HG03196 (cell line): ENCODE measurements around the gene RB1.
A peak's percentile ranks its signal among the peaks of the same experiment; 100 is the strongest.
"Not testable (repeated sequence)": the region's sequence is repeated elsewhere in the genome, so short reads cannot be mapped to it uniquely, and the experiment has no call there.

Experiments
- ATAC-seq: cut with Tn5 transposase; IDR thresholded peaks from one replicate; pipeline ENCODE4 v1.9.1; 2021; ENCODE audit not compliant: unreplicated experiment

RB1 gene

GRCh38 chr13:48346583-48346982 lies 43.0 kb downstream of the RB1 start:
- no peak for ATAC-seq

- no peak for ATAC-seq
These were observed 46.0 kb downstream of the RB1 start for GRCh38 chr13:48349525-48349924.

- no peak for ATAC-seq
These were observed 50.0 kb downstream of the RB1 start for GRCh38 chr13:48353590-48353989.

GRCh38 chr13:48355524-48355923 lies 52.0 kb downstream of the RB1 start:
- not testable (repeated sequence) for ATAC-seq

- no peak for ATAC-seq
These were observed 53.2 kb downstream of the RB1 start for GRCh38 chr13:48356750-48357149.

GRCh38 chr13:48369988-48370387 lies 66.4 kb downstream of the RB1 start:
- ATAC-seq: no peak

GRCh38 chr13:48370815-48371214 lies 67.3 kb downstream of the RB1 start:
- no peak for ATAC-seq

GRCh38 chr13:48377857-48378256 lies 74.3 kb downstream of the RB1 start:
- ATAC-seq: no peak

GRCh38 chr13:48380581-48380980 lies 77.0 kb downstream of the RB1 start:
- no peak for ATAC-seq

GRCh38 chr13:48383384-48383783 lies 79.8 kb downstream of the RB1 start:
- ATAC-seq: no peak

GRCh38 chr13:48386816-48387215 lies 83.3 kb downstream of the RB1 start:
- no peak for ATAC-seq

- ATAC-seq: no peak
These were observed 87.7 kb downstream of the RB1 start for GRCh38 chr13:48391257-48391656.

GRCh38 chr13:48393030-48393697 lies 89.6 kb downstream of the RB1 start:
- no peak for ATAC-seq

- no peak for ATAC-seq
These were observed 90.1 kb downstream of the RB1 start for GRCh38 chr13:48393698-48394085.

- ATAC-seq: no peak
These were observed 94.2 kb downstream of the RB1 start for GRCh38 chr13:48397744-48398143.

GRCh38 chr13:48398450-48399095 lies 95.0 kb downstream of the RB1 start:
- no peak for ATAC-seq

GRCh38 chr13:48400090-48400694 lies 96.6 kb downstream of the RB1 start:
- no peak for ATAC-seq

- peak; percentile 44 for ATAC-seq
These were observed 97.3 kb downstream of the RB1 start for GRCh38 chr13:48400850-48401291.

GRCh38 chr13:48401480-48401879 lies 97.9 kb downstream of the RB1 start:
- no peak for ATAC-seq

GRCh38 chr13:48402325-48402932 lies 98.9 kb downstream of the RB1 start:
- no peak for ATAC-seq

- ATAC-seq: peak; percentile 45
These were observed 99.6 kb downstream of the RB1 start for GRCh38 chr13:48403151-48403631.

- ATAC-seq: no peak
These were observed 100.4 kb downstream of the RB1 start for GRCh38 chr13:48403913-48404312.
